B cell (primary cell): ENCODE results near the gene FADS1. TPM values are rescaled to one million over a fixed set of nuclear protein-coding genes. Genes with fewer than 3 reads are reported as not detected.

Experiments
- ATAC-seq: fragments of 200-7000 bp; cut with Tn5 transposase; one replicate; pipeline ENCODE4 v1.10.0; 2021; ENCODE audit warnings: low read depth, mild to moderate bottlenecking, moderate number of reproducible peaks, moderate library complexity
- CTCF ChIA-PET: fragments of 350-600 bp; sonication (Branson Sonifier 250); formaldehyde crosslinking; loops from one replicate; lab custom pipeline; 2021; ENCODE audit warnings: antibody characterized with exemption, inconsistent platforms; lab: Charles Lee
- POLR2A ChIA-PET: fragments of 350-600 bp; sonication (Branson Sonifier 250); formaldehyde crosslinking; loops from one replicate; lab custom pipeline; 2021; ENCODE audit warnings: antibody characterized with exemption; lab: Charles Lee
- DNase-seq: peaks from one replicate; pipeline ENCODE4 v3.0.0; 2013
- H2AFZ ChIP-seq: 2 replicates; pipeline ENCODE4 v1.6.1; 2012; ENCODE audit warnings: mild to moderate bottlenecking, low read depth, low read length; ENCODE audit not compliant: insufficient read depth, poor library complexity, severe bottlenecking
- H3K27ac ChIP-seq, 2 donors: 1 replicate in 1 of 2; 2 replicates in 1 of 2; pipeline ENCODE4 v1.5.1; 2012 to 2013; ENCODE audit warnings: low read length in 2 of 2, mild to moderate bottlenecking in 2 of 2, moderate library complexity in 1 of 2
- H3K27me3 ChIP-seq, 4 experiments: fragments of 200-600 bp in 1 of 4; sonication (generic) in 1 of 4; replicated peaks in 1 of 4; 1 replicate in 2 of 4; 2 replicates in 2 of 4; pipeline versions ENCODE4 v1.6.1 to v1.7.0; 2013 to 2016; ENCODE audit warnings: low read length in 3 of 4, mild to moderate bottlenecking in 2 of 4, mixed read lengths in 1 of 4, moderate library complexity in 1 of 4; ENCODE audit not compliant: insufficient read depth in 4 of 4, control insufficient read depth in 3 of 4; ENCODE audit errors: control extremely low read depth in 1 of 4
- H3K36me3 ChIP-seq, 2 experiments: replicated peaks in 1 of 2; 1 replicate in 1 of 2; 2 replicates in 1 of 2; pipeline versions ENCODE4 v1.6.1 to v1.7.1; 2013; ENCODE audit warnings: low read length in 1 of 2; ENCODE audit not compliant: insufficient read depth in 2 of 2, control insufficient read depth in 1 of 2; ENCODE audit errors: control extremely low read depth in 1 of 2, extremely low read depth in 1 of 2
- H3K4me1 ChIP-seq, 2 donors: fragments of 200-600 bp in 1 of 2; sonication (generic) in 1 of 2; 1 replicate in 1 of 2; 2 replicates in 1 of 2; pipeline versions ENCODE4 v1.5.1 to v1.6.1; 2013 to 2017; ENCODE audit warnings: low read length in 2 of 2; ENCODE audit not compliant: control insufficient read depth in 2 of 2, insufficient read depth in 2 of 2
- H3K4me2 ChIP-seq: replicated peaks from 2 replicates; pipeline ENCODE3; 2012; ENCODE audit warnings: mild to moderate bottlenecking, low read depth, low read length; ENCODE audit not compliant: poor library complexity, severe bottlenecking
- H3K4me3 ChIP-seq, 5 experiments: fragments of 200-600 bp in 1 of 5; sonication (generic) in 1 of 5; 1 replicate in 3 of 5; 2 replicates in 2 of 5; pipeline versions ENCODE4 v1.5.1 to v1.7.0; 2011 to 2016; ENCODE audit warnings: low read length in 4 of 5, mild to moderate bottlenecking in 4 of 5, low read depth in 2 of 5, control low read depth in 1 of 5, moderate library complexity in 1 of 5; ENCODE audit not compliant: insufficient read depth in 1 of 5; ENCODE audit errors: control extremely low read depth in 1 of 5, extremely low read depth in 1 of 5
- H3K79me2 ChIP-seq: fragments of 200-600 bp; sonication (generic); one replicate; pipeline ENCODE4 v1.6.0; 2016; ENCODE audit warnings: low read length; ENCODE audit not compliant: control insufficient read depth, insufficient read depth
- H3K9ac ChIP-seq: fragments of 200-600 bp; sonication (generic); 2 replicates; pipeline ENCODE4 v1.6.1; 2017; ENCODE audit warnings: mild to moderate bottlenecking, low read length, moderate library complexity
- H3K9me3 ChIP-seq, 3 donors: one replicate each; pipeline versions ENCODE4 v1.6.1 to v1.7.1; 2013; ENCODE audit warnings: low read length in 2 of 3; ENCODE audit not compliant: control insufficient read depth in 2 of 3, insufficient read depth in 1 of 3; ENCODE audit errors: control extremely low read depth in 1 of 3
- H4K20me1 ChIP-seq: 2 replicates; pipeline ENCODE4 v1.6.0; 2012; ENCODE audit warnings: mild to moderate bottlenecking, low read length; ENCODE audit not compliant: insufficient read depth, control insufficient read depth, poor library complexity, severe bottlenecking
- H3K27ac Mint-ChIP-seq: one replicate; pipeline ENCODE4 v1.8.0; 2021; ENCODE audit warnings: mixed read lengths
- H3K27me3 Mint-ChIP-seq: one replicate; pipeline ENCODE4 v1.8.0; 2021; ENCODE audit warnings: mixed read lengths
- H3K4me1 Mint-ChIP-seq: one replicate; pipeline ENCODE4 v1.8.0; 2021; ENCODE audit warnings: mixed read lengths
- H3K4me3 Mint-ChIP-seq: one replicate; pipeline ENCODE4 v1.8.0; 2021; ENCODE audit warnings: mixed read lengths
- H3K9me3 Mint-ChIP-seq: one replicate; pipeline ENCODE4 v1.8.0; 2022; ENCODE audit warnings: mixed read lengths; ENCODE audit not compliant: insufficient read depth
- CTCF ChIP-seq: fragments of 200-600 bp; IDR thresholded peaks from one replicate; pipeline ENCODE4 v1.8.0; 2022; ENCODE audit warnings: antibody characterized with exemption, mild to moderate bottlenecking
- EZH2 ChIP-seq: IDR thresholded peaks from 2 replicates; pipeline ENCODE4 v1.6.1; 2012; ENCODE audit warnings: borderline replicate concordance, low read depth, mild to moderate bottlenecking, moderate library complexity, low read length; ENCODE audit not compliant: insufficient read depth, poor library complexity, severe bottlenecking
- WGBS: methylation state at CpG from one replicate; pipeline ENCODE4 v1.1.5; 2013; ENCODE audit warnings: missing lambda C conversion rate; ENCODE audit not compliant: insufficient coverage; 5-methylcytosine and 5-hydroxymethylcytosine counted together
- intact Hi-C: fragments of 100-400 bp; cut with micrococcal nuclease; formaldehyde crosslinking; loops from one replicate; pipeline ENCODE4 v1.10.0; 2022
- polyA plus RNA-seq: library from polyadenylated mRNA; depleted of rRNA; stranded (reverse); fragments of >200 nt; gene quantifications from 2 replicates; pipeline ENCODE4 v1.2.3, GENCODE V29; 2012
- total RNA-seq, 2 donors: library from RNA; stranded (reverse); fragments of 120-200 nt in 1 of 2; gene quantifications; 1 replicate in 1 of 2; 2 replicates in 1 of 2; pipeline versions ENCODE4 v1.2.3 to v1.2.4, GENCODE V29; 2013 to 2022

Gene FADS1
- total and polyA plus RNA-seq, 2 donors (not counting 1 experiment from before 2014, with no cell fraction given) = 0.39 to 15.6 TPM

GRCh38 chr11:61850687-61851086 is 33.9 kb upstream of the FADS1 start:
- Histone ChIP-seq H3K27ac (no peak overlapping the region), H3K27me3 (peaks cover 0 to 2% (median 0%) of the 10 kb centered on the region in 4 experiments), H3K4me2 (no peak overlapping the region), H3K4me3 (no peak overlapping the region), H3K4me1 (no peaks in the 10 kb centered on the region), H3K9me3 (no peaks in the 10 kb centered on the region), H2AFZ (no peak overlapping the region), H4K20me1 (no peaks in the 10 kb centered on the region), H3K79me2 (no peaks in the 10 kb centered on the region), H3K9ac (no peak overlapping the region), H3K36me3 (no peaks in the 10 kb centered on the region)
- H3K27me3 Mint-ChIP-seq = no peaks in the 10 kb centered on the region
- no peak overlapping the region for H3K27ac Mint-ChIP-seq
- no peaks in the 10 kb centered on the region for H3K9me3 Mint-ChIP-seq
- no peaks in the 10 kb centered on the region for H3K4me1 Mint-ChIP-seq
- ChIA-PET CTCF (no interaction called here), POLR2A (no interaction called here)
- WGBS = 100% methylated on average over 7 of the region's 7 CpGs
- intact Hi-C loops = no loop called here
- H3K4me3 Mint-ChIP-seq = no peak overlapping the region
- DNase-seq (no peak), ATAC-seq (no peak)
- TF ChIP-seq EZH2 (no peak), CTCF (no peak)

- Histone ChIP-seq H3K9ac (no peak overlapping the region), H3K4me1 (no peaks in the 10 kb centered on the region), H3K79me2 (no peaks in the 10 kb centered on the region), H3K9me3 (no peaks in the 10 kb centered on the region), H3K27ac (no peak overlapping the region), H2AFZ (no peak overlapping the region), H3K4me3 (no peak overlapping the region), H4K20me1 (no peaks in the 10 kb centered on the region), H3K27me3 (peaks cover 0 to 2% (median 0%) of the 10 kb centered on the region in 4 experiments), H3K4me2 (no peak overlapping the region), H3K36me3 (no peaks in the 10 kb centered on the region)
- H3K4me3 Mint-ChIP-seq = no peak overlapping the region
- TF ChIP-seq EZH2 (no peak), CTCF (no peak)
- no peak overlapping the region for H3K27ac Mint-ChIP-seq
- ChIA-PET CTCF (interaction anchor here (1.0 to 1.6 kb wide), 2 partner anchors 259 to 332 kb away, joined by 3 to 6 read pairs; no protein-coding TSS in a partner anchor), POLR2A (no interaction called here)
- DNase-seq (no peak), ATAC-seq (no peak)
- WGBS = 93% methylated on average over 7 of the region's 9 CpGs
- no peaks in the 10 kb centered on the region for H3K9me3 Mint-ChIP-seq
- intact Hi-C loops = no loop called here
- no peaks in the 10 kb centered on the region for H3K4me1 Mint-ChIP-seq
- no peaks in the 10 kb centered on the region for H3K27me3 Mint-ChIP-seq
These were observed 31.8 kb upstream of the FADS1 start for GRCh38 chr11:61848631-61849030.
